A549 treated with CpdA at 1 μM for 4 hours (cell line): ENCODE measurements around the gene RXFP3. TPM values are rescaled to one million over a fixed set of nuclear protein-coding genes. Genes with fewer than 3 reads are reported as not detected.

Source experiments
- total RNA-seq: library from RNA; stranded (reverse); fragments of 200-300 nt; extraction: Qiagen RNA extraction; gene quantifications from 5 replicates; pipeline ENCODE4 v1.2.3, GENCODE V29; 2022; ENCODE audit warnings: low read depth

Gene RXFP3, protein sequence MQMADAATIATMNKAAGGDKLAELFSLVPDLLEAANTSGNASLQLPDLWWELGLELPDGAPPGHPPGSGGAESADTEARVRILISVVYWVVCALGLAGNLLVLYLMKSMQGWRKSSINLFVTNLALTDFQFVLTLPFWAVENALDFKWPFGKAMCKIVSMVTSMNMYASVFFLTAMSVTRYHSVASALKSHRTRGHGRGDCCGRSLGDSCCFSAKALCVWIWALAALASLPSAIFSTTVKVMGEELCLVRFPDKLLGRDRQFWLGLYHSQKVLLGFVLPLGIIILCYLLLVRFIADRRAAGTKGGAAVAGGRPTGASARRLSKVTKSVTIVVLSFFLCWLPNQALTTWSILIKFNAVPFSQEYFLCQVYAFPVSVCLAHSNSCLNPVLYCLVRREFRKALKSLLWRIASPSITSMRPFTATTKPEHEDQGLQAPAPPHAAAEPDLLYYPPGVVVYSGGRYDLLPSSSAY
- not detected in 5 replicates for total RNA-seq

DNA sequence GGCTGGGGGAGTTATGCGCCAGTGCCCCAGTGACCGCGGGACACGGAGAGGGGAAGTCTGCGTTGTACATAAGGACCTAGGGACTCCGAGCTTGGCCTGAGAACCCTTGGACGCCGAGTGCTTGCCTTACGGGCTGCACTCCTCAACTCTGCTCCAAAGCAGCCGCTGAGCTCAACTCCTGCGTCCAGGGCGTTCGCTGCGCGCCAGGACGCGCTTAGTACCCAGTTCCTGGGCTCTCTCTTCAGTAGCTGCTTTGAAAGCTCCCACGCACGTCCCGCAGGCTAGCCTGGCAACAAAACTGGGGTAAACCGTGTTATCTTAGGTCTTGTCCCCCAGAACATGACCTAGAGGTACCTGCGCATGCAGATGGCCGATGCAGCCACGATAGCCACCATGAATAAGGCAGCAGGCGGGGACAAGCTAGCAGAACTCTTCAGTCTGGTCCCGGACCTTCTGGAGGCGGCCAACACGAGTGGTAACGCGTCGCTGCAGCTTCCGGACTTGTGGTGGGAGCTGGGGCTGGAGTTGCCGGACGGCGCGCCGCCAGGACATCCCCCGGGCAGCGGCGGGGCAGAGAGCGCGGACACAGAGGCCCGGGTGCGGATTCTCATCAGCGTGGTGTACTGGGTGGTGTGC is at the start of gene RXFP3:
TSS of gene RXFP3 (plus strand) at position 6 of the 636 bp plus-strand sequence. CDS start at position 361, 355 bp downstream.

DNA sequence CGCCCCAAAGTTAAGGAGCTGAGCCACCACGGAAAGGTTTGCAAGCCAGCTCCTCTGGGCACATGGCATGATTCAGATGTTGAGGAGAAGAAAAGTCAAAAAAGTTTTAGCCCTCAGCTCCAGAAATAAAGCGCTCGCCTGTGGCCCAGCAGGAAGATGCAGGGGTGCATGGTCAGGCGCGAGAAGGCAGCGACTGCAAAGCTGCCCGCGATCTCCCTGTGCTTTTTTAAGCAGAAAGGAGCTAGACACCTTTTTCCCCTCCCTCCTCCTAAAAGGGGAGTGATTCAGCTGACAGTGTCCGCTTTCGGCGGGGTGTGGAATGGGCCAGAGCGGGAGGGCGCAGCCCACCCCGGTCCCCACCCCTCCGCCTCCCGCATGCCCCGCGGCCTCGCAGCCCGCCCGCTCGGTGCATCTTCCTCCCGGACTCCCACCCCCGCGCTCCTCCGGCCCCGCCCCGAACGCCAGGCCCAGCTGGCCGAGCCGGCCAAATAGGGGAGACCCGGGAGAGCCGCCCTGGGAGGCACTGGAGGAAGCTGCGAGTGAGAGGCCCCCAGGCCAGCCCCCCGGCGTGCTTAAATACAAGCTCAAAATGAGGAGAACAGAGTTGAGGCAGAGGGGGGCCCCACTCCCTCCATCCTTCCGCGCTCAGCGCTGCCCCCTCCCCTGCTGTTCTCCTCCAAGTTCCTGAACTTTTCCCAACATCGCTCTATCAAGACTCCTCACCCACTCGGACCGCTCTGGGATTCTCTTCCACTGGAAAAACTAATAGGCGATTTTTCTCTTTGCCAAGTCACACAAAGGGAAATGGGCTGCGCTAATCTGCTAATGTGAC is 44.2 kb upstream of the RXFP3 start, which contains the start of gene ADAMTS12:
TSS of gene ADAMTS12 (minus strand) at position 203 of the 832 bp plus-strand sequence. CDS start at position 69, 134 bp downstream.

DNA sequence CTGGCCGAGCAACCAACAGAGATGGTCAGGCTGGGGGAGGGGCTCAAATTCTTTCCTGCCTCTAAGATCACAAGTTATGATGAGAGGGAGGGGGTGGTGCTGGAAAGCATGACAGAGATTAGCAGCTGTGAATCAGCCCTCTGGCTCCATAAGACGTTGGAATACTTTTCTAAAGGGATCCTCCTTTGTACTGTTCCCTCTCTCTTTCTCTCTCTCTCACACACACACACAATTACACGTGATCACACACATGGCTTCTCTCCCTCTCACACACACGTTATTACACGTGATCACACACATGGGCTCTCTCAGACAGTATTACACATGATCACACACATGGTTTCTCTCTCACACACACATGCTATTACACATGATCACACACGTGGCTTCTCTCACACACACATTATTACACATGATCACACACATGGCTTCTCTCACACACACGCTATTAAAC is 48.5 kb downstream of the RXFP3 start, which contains the start of gene SLC45A2:
TSS of gene SLC45A2 (minus strand) at position 23 of the 454 bp plus-strand sequence. CDS start 110 bp downstream, outside the sequence.

Other genes starting within 250 kb of the RXFP3 start
- gene ADAMTS12, start 44.4 kb upstream of the RXFP3 start, total RNA-seq: 6.5 to 8.6 TPM (median 7.4 TPM) in 5 replicates
- 0.07 to 0.16 TPM in 2 of 5 replicates, not detected in the others for gene SLC45A2, start 48.3 kb downstream of the RXFP3 start, total RNA-seq
- gene AMACR, start 71.7 kb downstream of the RXFP3 start, total RNA-seq: 12.7 to 16.5 TPM (median 14.1 TPM) in 5 replicates
- gene C1QTNF3, start 106.8 kb downstream of the RXFP3 start, total RNA-seq: 0.15 to 0.22 TPM (median 0.15 TPM) in 3 of 5 replicates, not detected in the others